H9 (cell line): ENCODE data around the gene UPK1A. TPM values are rescaled to one million over a fixed set of nuclear protein-coding genes. Genes with fewer than 3 reads are reported as not detected.
A peak's percentile ranks its signal among the peaks of the same experiment; 100 is the strongest.

ENCODE experiments used
- DNase-seq: peaks from one replicate; pipeline ENCODE4 v3.0.0-alpha.2; 2017
- H2AFZ ChIP-seq: one replicate; pipeline ENCODE4 v1.6.1; 2013; ENCODE audit warnings: mild to moderate bottlenecking, low read length, control low read depth, moderate library complexity
- H2AK5ac ChIP-seq: 2 replicates; pipeline ENCODE4 v1.6.1; 2013; ENCODE audit warnings: low read length, control low read depth, mixed read lengths; ENCODE audit not compliant: insufficient read length
- H2BK120ac ChIP-seq: one replicate; pipeline ENCODE4 v1.6.1; 2013; ENCODE audit warnings: low read depth, mild to moderate bottlenecking, low read length, control low read depth, inconsistent platforms; ENCODE audit not compliant: poor library complexity, severe bottlenecking
- H2BK12ac ChIP-seq: 2 replicates; pipeline ENCODE4 v1.6.1; 2013; ENCODE audit warnings: low read length, control low read depth, mixed read lengths, low read depth; ENCODE audit not compliant: insufficient read length
- H2BK15ac ChIP-seq: 2 replicates; pipeline ENCODE4 v1.6.1; 2013; ENCODE audit warnings: low read depth, low read length, control low read depth
- H2BK20ac ChIP-seq: one replicate; pipeline ENCODE4 v1.6.1; 2013; ENCODE audit warnings: low read depth, mild to moderate bottlenecking, low read length, control low read depth, inconsistent platforms; ENCODE audit not compliant: poor library complexity, severe bottlenecking
- H2BK5ac ChIP-seq: 2 replicates; pipeline ENCODE4 v1.6.1; 2013; ENCODE audit warnings: low read length, control low read depth, mixed read lengths; ENCODE audit not compliant: insufficient read length
- H3K14ac ChIP-seq: 2 replicates; pipeline ENCODE4 v1.6.1; 2013; ENCODE audit warnings: low read length, control low read depth; ENCODE audit not compliant: insufficient read depth
- H3K18ac ChIP-seq: 2 replicates; pipeline ENCODE4 v1.6.1; 2013; ENCODE audit warnings: low read depth, mild to moderate bottlenecking, mixed read lengths, low read length, control low read depth; ENCODE audit not compliant: insufficient read length
- H3K23ac ChIP-seq: 2 replicates; pipeline ENCODE4 v1.6.1; 2013; ENCODE audit warnings: low read length, control low read depth, mixed read lengths, low read depth; ENCODE audit not compliant: insufficient read length
- H3K23me2 ChIP-seq: 2 replicates; pipeline ENCODE4 v1.6.1; 2013; ENCODE audit warnings: low read depth, mild to moderate bottlenecking, mixed read lengths, low read length, control low read depth; ENCODE audit not compliant: insufficient read length, poor library complexity, severe bottlenecking
- H3K27ac ChIP-seq: 2 replicates; pipeline ENCODE4 v1.5.1; 2013; ENCODE audit warnings: low read length, control low read depth, mixed read lengths, low read depth; ENCODE audit not compliant: insufficient read length
- H3K27me3 ChIP-seq: 2 replicates; pipeline ENCODE4 v1.6.1; 2013; ENCODE audit warnings: low read length, control low read depth, inconsistent platforms; ENCODE audit not compliant: insufficient read depth
- H3K4ac ChIP-seq: 2 replicates; pipeline ENCODE4 v1.6.1; 2013; ENCODE audit warnings: low read depth, mild to moderate bottlenecking, control low read depth, inconsistent platforms, low read length, moderate library complexity
- H3K4me1 ChIP-seq: 2 replicates; pipeline ENCODE4 v1.6.1; 2013; ENCODE audit warnings: low read length, control low read depth, inconsistent platforms; ENCODE audit not compliant: insufficient read depth
- H3K4me2 ChIP-seq: 2 replicates; pipeline ENCODE4 v1.6.1; 2013; ENCODE audit warnings: low read length, control low read depth, mixed read lengths; ENCODE audit not compliant: insufficient read length, insufficient read depth
- H3K56ac ChIP-seq: 2 replicates; pipeline ENCODE4 v1.6.1; 2013; ENCODE audit warnings: low read depth, mild to moderate bottlenecking, mixed read lengths, low read length, control low read depth; ENCODE audit not compliant: insufficient read length
- H3K79me1 ChIP-seq: 2 replicates; pipeline ENCODE4 v1.6.1; 2013; ENCODE audit warnings: low read depth, mild to moderate bottlenecking, moderate library complexity, low read length, control low read depth, inconsistent platforms; ENCODE audit not compliant: insufficient read depth, poor library complexity, severe bottlenecking
- H3K79me2 ChIP-seq: 2 replicates; pipeline ENCODE4 v1.6.1; 2013; ENCODE audit warnings: low read length, control low read depth, inconsistent platforms; ENCODE audit not compliant: insufficient read depth
- H3K9ac ChIP-seq: 2 replicates; pipeline ENCODE4 v1.6.1; 2013; ENCODE audit warnings: low read length, control low read depth, mixed read lengths; ENCODE audit not compliant: insufficient read length; ENCODE audit errors: extremely low read depth
- H3K9me3 ChIP-seq: one replicate; pipeline ENCODE4 v1.6.1; 2013; ENCODE audit warnings: low read depth, low read length, inconsistent platforms; ENCODE audit not compliant: control insufficient read depth
- H3T11ph ChIP-seq: one replicate; pipeline ENCODE4 v1.6.1; 2013; ENCODE audit warnings: mild to moderate bottlenecking, low read length, control low read depth, inconsistent platforms
- H4K20me1 ChIP-seq: one replicate; pipeline ENCODE4 v1.6.1; 2013; ENCODE audit not compliant: control insufficient read depth, insufficient read length, insufficient read depth
- H4K5ac ChIP-seq: 2 replicates; pipeline ENCODE4 v1.6.1; 2013; ENCODE audit warnings: low read depth, mild to moderate bottlenecking, mixed read lengths, low read length, control low read depth; ENCODE audit not compliant: insufficient read length
- H4K8ac ChIP-seq: replicated peaks from 2 replicates; pipeline ENCODE4 v1.6.1; 2013; ENCODE audit warnings: low read length, control low read depth, mixed read lengths, low read depth; ENCODE audit not compliant: insufficient read length
- H4K91ac ChIP-seq: 2 replicates; pipeline ENCODE4 v1.6.1; 2013; ENCODE audit warnings: low read depth, mild to moderate bottlenecking, moderate library complexity, mixed read lengths, low read length, control low read depth; ENCODE audit not compliant: insufficient read length
- H3K27ac Mint-ChIP-seq, 3 experiments: 2 replicates in 2 of 3; 3 replicates in 1 of 3; pipeline ENCODE4 v1.8.0; 2020 to 2021; ENCODE audit warnings: mixed read lengths in 3 of 3, mild to moderate bottlenecking in 1 of 3, moderate library complexity in 1 of 3
- H3K27me3 Mint-ChIP-seq: 2 replicates; pipeline ENCODE4 v1.8.0; 2021; ENCODE audit warnings: low read depth, mild to moderate bottlenecking, moderate library complexity, mixed read lengths
- H3K36me3 Mint-ChIP-seq, 3 experiments: 2 replicates in 2 of 3; 3 replicates in 1 of 3; pipeline ENCODE4 v1.8.0; 2020 to 2021; ENCODE audit warnings: low read depth in 3 of 3, mixed read lengths in 3 of 3; ENCODE audit not compliant: insufficient read depth in 1 of 3
- H3K4me1 Mint-ChIP-seq, 2 experiments: 2 replicates each; pipeline ENCODE4 v1.8.0; 2020; ENCODE audit warnings: mixed read lengths in 2 of 2
- H3K4me3 Mint-ChIP-seq, 2 experiments: 2 replicates in 1 of 2; 3 replicates in 1 of 2; pipeline ENCODE4 v1.8.0; 2020 to 2021; ENCODE audit warnings: mild to moderate bottlenecking in 2 of 2, mixed read lengths in 2 of 2, moderate library complexity in 1 of 2
- H3K9me3 Mint-ChIP-seq, 2 experiments: 2 replicates in 1 of 2; 3 replicates in 1 of 2; pipeline ENCODE4 v1.8.0; 2020; ENCODE audit warnings: mild to moderate bottlenecking in 2 of 2, mixed read lengths in 2 of 2, moderate library complexity in 1 of 2
- WGBS: extraction: QIAGEN DNeasy Blood & Tissue Kit; methylation state at CpG from one replicate; pipeline ENCODE4 v1.1.7; 2013; ENCODE audit warnings: missing lambda C conversion rate, low lambda C conversion rate, mixed read lengths; ENCODE audit not compliant: insufficient read length; ENCODE audit errors: extremely low coverage; 5-methylcytosine and 5-hydroxymethylcytosine counted together
- total RNA-seq: library from RNA; stranded (reverse); gene quantifications from 2 replicates; pipeline ENCODE4 v1.2.1, GENCODE V29; 2021
- TF ChIP-seq, protein P1 (sequence below): fragments of 200-600 bp; sonication (generic); conservative IDR thresholded peaks from 3 replicates; pipeline ENCODE4 v1.8.0; 2021; ENCODE audit warnings: antibody characterized with exemption, mild to moderate bottlenecking

UPK1A gene
- total RNA-seq, 1 experiment from 2014 or later, result 4.3 TPM

DNA sequence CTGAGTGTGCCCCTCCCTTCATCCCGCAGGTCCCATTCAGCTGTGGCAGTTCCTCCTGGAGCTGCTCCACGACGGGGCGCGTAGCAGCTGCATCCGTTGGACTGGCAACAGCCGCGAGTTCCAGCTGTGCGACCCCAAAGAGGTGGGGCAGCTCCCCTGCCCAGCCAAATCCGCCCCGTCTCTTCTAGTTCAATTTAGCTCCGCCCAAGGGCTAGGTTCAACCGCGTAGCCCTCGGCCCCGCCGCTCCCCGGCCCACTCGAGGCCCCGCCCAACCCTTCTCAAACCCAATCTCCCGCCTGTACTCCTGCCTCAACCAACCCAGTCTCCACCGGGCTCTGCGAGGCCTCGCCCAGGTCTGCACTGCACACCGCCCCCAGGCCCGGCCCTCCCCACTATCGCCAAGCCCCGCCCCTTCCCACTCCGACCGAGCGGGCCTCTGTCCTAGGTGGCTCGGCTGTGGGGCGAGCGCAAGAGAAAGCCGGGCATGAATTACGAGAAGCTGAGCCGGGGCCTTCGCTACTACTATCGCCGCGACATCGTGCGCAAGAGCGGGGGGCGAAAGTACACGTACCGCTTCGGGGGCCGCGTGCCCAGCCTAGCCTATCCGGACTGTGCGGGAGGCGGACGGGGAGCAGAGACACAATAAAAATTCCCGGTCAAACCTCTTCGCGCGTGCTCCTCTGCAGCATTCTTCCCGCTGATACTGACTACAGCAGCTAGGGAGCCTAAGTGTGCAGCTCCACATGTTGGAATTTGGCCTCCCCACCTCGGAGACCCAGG is 21.9 kb upstream of the UPK1A start:
- H3K36me3 Mint-ChIP-seq, result peaks cover 0 to 2% (median 0%) of the 10 kb centered on the region in 3 experiments; a peak in 2 of 7 replicates
- TF ChIP-seq, protein P1, sequence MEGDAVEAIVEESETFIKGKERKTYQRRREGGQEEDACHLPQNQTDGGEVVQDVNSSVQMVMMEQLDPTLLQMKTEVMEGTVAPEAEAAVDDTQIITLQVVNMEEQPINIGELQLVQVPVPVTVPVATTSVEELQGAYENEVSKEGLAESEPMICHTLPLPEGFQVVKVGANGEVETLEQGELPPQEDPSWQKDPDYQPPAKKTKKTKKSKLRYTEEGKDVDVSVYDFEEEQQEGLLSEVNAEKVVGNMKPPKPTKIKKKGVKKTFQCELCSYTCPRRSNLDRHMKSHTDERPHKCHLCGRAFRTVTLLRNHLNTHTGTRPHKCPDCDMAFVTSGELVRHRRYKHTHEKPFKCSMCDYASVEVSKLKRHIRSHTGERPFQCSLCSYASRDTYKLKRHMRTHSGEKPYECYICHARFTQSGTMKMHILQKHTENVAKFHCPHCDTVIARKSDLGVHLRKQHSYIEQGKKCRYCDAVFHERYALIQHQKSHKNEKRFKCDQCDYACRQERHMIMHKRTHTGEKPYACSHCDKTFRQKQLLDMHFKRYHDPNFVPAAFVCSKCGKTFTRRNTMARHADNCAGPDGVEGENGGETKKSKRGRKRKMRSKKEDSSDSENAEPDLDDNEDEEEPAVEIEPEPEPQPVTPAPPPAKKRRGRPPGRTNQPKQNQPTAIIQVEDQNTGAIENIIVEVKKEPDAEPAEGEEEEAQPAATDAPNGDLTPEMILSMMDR, result no peak
- no peak overlapping the region for H3K4ac ChIP-seq
- peaks cover 24% of the 10 kb centered on the region for H3K27me3 Mint-ChIP-seq
- no peak overlapping the region for H3K14ac ChIP-seq
- H3K9me3 Mint-ChIP-seq, result no peaks in the 10 kb centered on the region; a peak in 2 of 5 replicates
- no peak overlapping the region for H4K8ac ChIP-seq
- H3T11ph ChIP-seq, result no peak overlapping the region
- H4K5ac ChIP-seq, result no peak overlapping the region
- no peak overlapping the region for H3K18ac ChIP-seq
- H3K23ac ChIP-seq, result no peak overlapping the region
- no peak overlapping the region for H2AFZ ChIP-seq
- peak overlapping the region; percentile 82 for H3K4me2 ChIP-seq
- no peak overlapping the region for H2BK15ac ChIP-seq
- H3K4me1 Mint-ChIP-seq, result peaks cover 33 to 42% of the 10 kb centered on the region in 2 experiments
- H4K91ac ChIP-seq, result no peak overlapping the region
- H4K20me1 ChIP-seq, result no peaks in the 10 kb centered on the region
- H2AK5ac ChIP-seq, result no peak overlapping the region
- H2BK20ac ChIP-seq, result no peak overlapping the region
- H2BK5ac ChIP-seq, result no peak overlapping the region
- H3K27ac ChIP-seq, result no peak overlapping the region
- WGBS, result no CpG with 5 or more reads among the region's 60 CpGs
- peaks cover 22% of the 10 kb centered on the region for H3K23me2 ChIP-seq
- H2BK120ac ChIP-seq, result no peak overlapping the region
- H3K56ac ChIP-seq, result no peak overlapping the region
- H3K4me3 Mint-ChIP-seq, result peak overlapping the region; percentile 66 to 91
- H2BK12ac ChIP-seq, result no peak overlapping the region
- H3K9me3 ChIP-seq, result no peaks in the 10 kb centered on the region
- H3K4me1 ChIP-seq, result peaks cover 7% of the 10 kb centered on the region; the same call in 1 of the 2 replicates
- peak; percentile 99 for DNase-seq
- H3K79me1 ChIP-seq, result no peaks in the 10 kb centered on the region
- H3K27me3 ChIP-seq, result no peaks in the 10 kb centered on the region; the same call in 1 of the 2 replicates
- H3K79me2 ChIP-seq, result peaks cover 4% of the 10 kb centered on the region; the same call in 1 of the 2 replicates
- H3K9ac ChIP-seq, result no peak overlapping the region
- peak overlapping the region in 2 of 3 experiments; percentile 79 to 89; a peak in 4 of 7 replicates for H3K27ac Mint-ChIP-seq
